Adrenal gland (tissue), 5 donors: ENCODE results near the gene HCK.

ENCODE experiments used
- POLR2A ChIP-seq, 2 donors: fragments of 450-650 bp; IDR thresholded peaks; one replicate each; pipeline ENCODE4 v1.6.1; 2017; ENCODE audit warnings: antibody characterized with exemption in 2 of 2, mild to moderate bottlenecking in 2 of 2, moderate library complexity in 1 of 2
- TF ChIP-seq, protein P1 (sequence below), 6 experiments: fragments of 450-650 bp in 4 of 6; fragments of 200-600 bp in 2 of 6; sonication (generic) in 1 of 6; IDR thresholded peaks; 1 replicate in 5 of 6; 2 replicates in 1 of 6; pipeline versions ENCODE4 v1.5.1 to v1.8.0; 2016 to 2021; ENCODE audit warnings: antibody characterized with exemption in 6 of 6, mild to moderate bottlenecking in 2 of 6, moderate library complexity in 1 of 6
- donor health status: DM: no; HTN: no; CAD: no.

DNA sequence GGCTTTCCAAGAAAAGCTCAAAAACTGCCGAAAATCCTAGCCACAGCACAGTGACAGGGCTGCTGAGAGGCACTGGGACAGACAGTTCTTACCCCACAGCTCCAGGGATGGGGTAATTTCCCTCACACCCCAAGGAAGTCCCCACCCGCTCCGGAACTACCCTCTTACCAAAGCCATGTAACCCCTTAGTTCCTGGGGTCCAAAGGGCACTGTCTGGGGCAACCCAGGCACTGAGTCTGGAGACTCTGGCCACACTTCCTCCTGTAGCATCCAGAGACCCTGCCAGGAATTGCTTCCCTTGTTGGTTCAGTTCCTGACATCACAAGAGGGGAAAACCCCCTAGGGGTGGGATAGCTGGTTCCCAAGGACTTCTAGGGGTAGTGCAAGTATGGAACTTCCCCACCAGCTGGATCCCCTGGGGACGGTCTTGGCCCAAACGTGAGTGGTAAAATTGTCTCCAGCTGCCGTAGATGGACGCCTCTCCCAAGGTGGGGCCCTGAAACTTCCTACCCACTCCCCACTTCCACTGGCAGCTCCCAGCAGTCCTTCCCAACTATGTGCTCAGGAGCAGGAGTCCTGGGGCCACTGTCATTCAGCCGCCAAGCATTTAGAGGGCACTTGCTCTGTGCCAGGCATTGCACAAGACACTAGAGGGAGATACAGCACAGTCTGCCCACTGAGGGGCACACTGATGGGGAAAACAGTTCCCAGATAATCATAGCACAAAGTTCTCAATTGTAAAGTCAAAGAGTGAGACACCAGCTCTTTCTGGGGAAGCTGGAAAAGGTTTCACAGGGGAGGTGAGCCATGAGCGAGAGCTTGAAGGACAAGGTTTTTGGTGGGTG lies 17.2 kb upstream of the HCK start:
- no peak for TF ChIP-seq POLR2A (IDR thresholded peaks at IDR 0.05)
- TF ChIP-seq, protein P1, sequence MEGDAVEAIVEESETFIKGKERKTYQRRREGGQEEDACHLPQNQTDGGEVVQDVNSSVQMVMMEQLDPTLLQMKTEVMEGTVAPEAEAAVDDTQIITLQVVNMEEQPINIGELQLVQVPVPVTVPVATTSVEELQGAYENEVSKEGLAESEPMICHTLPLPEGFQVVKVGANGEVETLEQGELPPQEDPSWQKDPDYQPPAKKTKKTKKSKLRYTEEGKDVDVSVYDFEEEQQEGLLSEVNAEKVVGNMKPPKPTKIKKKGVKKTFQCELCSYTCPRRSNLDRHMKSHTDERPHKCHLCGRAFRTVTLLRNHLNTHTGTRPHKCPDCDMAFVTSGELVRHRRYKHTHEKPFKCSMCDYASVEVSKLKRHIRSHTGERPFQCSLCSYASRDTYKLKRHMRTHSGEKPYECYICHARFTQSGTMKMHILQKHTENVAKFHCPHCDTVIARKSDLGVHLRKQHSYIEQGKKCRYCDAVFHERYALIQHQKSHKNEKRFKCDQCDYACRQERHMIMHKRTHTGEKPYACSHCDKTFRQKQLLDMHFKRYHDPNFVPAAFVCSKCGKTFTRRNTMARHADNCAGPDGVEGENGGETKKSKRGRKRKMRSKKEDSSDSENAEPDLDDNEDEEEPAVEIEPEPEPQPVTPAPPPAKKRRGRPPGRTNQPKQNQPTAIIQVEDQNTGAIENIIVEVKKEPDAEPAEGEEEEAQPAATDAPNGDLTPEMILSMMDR (IDR thresholded peaks at IDR 0.05) = no peak
